ENCODE data around the gene KCNK17. TPM values are rescaled to one million over a fixed set of nuclear protein-coding genes. Genes with fewer than 3 reads are reported as not detected.

The KCNK17 gene
- total RNA-seq, 2 experiments from 2014 or later, result not detected

- intact Hi-C loops (cut with micrococcal nuclease; ENCODE audit: unreplicated experiment), result loop anchor here (5.0 kb wide), 1 partner anchor 547 kb away; no protein-coding TSS in a partner anchor
- H3K79me2 ChIP-seq (ENCODE audit: insufficient read depth, low read depth, low read length), result no peaks in the 10 kb centered on the region
- no peaks in the 10 kb centered on the region for H4K20me1 ChIP-seq (ENCODE audit: insufficient read depth, low read length)
- no peaks in the 10 kb centered on the region for H3K9me2 ChIP-seq (ENCODE audit: insufficient read depth, low read length)
- TF ChIP-seq EZH2phosphoT487 (IDR thresholded peaks at IDR 0.05; ENCODE audit: borderline replicate concordance, low read depth, low read length) (no peak), CTCF (conservative IDR thresholded peaks at IDR 0.05; ENCODE audit: low read length) (no peak)
- ChIA-PET CTCF (ENCODE audit: unreplicated experiment) (interaction anchor here (0.8 kb wide), 1 partner anchor 17 kb away, joined by 3 read pairs; no protein-coding TSS in a partner anchor), POLR2A (no interaction called here)
- DNase-seq (ENCODE audit: low spot score), result no peak
- H3K4me2 ChIP-seq (ENCODE audit: low read length), result no peak overlapping the region
- no peak overlapping the region for H2AFZ ChIP-seq (ENCODE audit: low read length)
- H3K36me3 ChIP-seq (ENCODE audit: insufficient read depth, low read length), result no peaks in the 10 kb centered on the region
- no TSS peak for BruUV-seq (replicated peaks)
- H3K4me3 ChIP-seq (ENCODE audit: low read depth, low read length, poor library complexity, severe bottlenecking), result no peak overlapping the region
- no peaks in the 10 kb centered on the region for H3K9me3 ChIP-seq (ENCODE audit: low read length)
- no peaks in the 10 kb centered on the region for H3K4me1 ChIP-seq (ENCODE audit: insufficient read depth, low read length, poor library complexity, severe bottlenecking)
- no peak overlapping the region for H3K27ac ChIP-seq (ENCODE audit: low read depth, low read length, poor library complexity, severe bottlenecking)
Measured at GRCh38 chr6:39344821-39345280, 30.6 kb upstream of the KCNK17 start.

- ChIA-PET POLR2A (no interaction called here), CTCF (ENCODE audit: unreplicated experiment) (no interaction called here)
- Histone ChIP-seq H3K9me3 (ENCODE audit: low read length) (no peaks in the 10 kb centered on the region), H3K27ac (ENCODE audit: low read depth, low read length, poor library complexity, severe bottlenecking) (no peak overlapping the region), H3K36me3 (ENCODE audit: insufficient read depth, low read length) (no peaks in the 10 kb centered on the region), H3K9me2 (ENCODE audit: insufficient read depth, low read length) (no peaks in the 10 kb centered on the region), H3K4me3 (ENCODE audit: low read depth, low read length, poor library complexity, severe bottlenecking) (no peak overlapping the region), H2AFZ (ENCODE audit: low read length) (no peak overlapping the region), H3K4me2 (ENCODE audit: low read length) (no peak overlapping the region), H3K79me2 (ENCODE audit: insufficient read depth, low read depth, low read length) (no peaks in the 10 kb centered on the region), H4K20me1 (ENCODE audit: insufficient read depth, low read length) (no peaks in the 10 kb centered on the region), H3K4me1 (ENCODE audit: insufficient read depth, low read length, poor library complexity, severe bottlenecking) (no peaks in the 10 kb centered on the region)
- no TSS peak for BruUV-seq (replicated peaks)
- TF ChIP-seq EZH2phosphoT487 (IDR thresholded peaks at IDR 0.05; ENCODE audit: borderline replicate concordance, low read depth, low read length) (no peak), CTCF (conservative IDR thresholded peaks at IDR 0.05; ENCODE audit: low read length) (no peak)
- no peak for DNase-seq (ENCODE audit: low spot score)
- intact Hi-C loops (cut with micrococcal nuclease; ENCODE audit: unreplicated experiment), result no loop called here
Measured at GRCh38 chr6:39343396-39343870, 29.2 kb upstream of the KCNK17 start.

- no peak for DNase-seq (ENCODE audit: low spot score)
- intact Hi-C loops (cut with micrococcal nuclease; ENCODE audit: unreplicated experiment), result no loop called here
- Histone ChIP-seq H3K4me1 (ENCODE audit: insufficient read depth, low read length, poor library complexity, severe bottlenecking) (no peaks in the 10 kb centered on the region), H3K36me3 (ENCODE audit: insufficient read depth, low read length) (no peaks in the 10 kb centered on the region), H3K79me2 (ENCODE audit: insufficient read depth, low read depth, low read length) (no peaks in the 10 kb centered on the region), H3K4me3 (ENCODE audit: low read depth, low read length, poor library complexity, severe bottlenecking) (no peak overlapping the region), H3K27ac (ENCODE audit: low read depth, low read length, poor library complexity, severe bottlenecking) (no peak overlapping the region), H4K20me1 (ENCODE audit: insufficient read depth, low read length) (no peaks in the 10 kb centered on the region), H2AFZ (ENCODE audit: low read length) (no peak overlapping the region), H3K9me3 (ENCODE audit: low read length) (no peaks in the 10 kb centered on the region), H3K9me2 (ENCODE audit: insufficient read depth, low read length) (no peaks in the 10 kb centered on the region), H3K4me2 (ENCODE audit: low read length) (no peak overlapping the region)
- no TSS peak for BruUV-seq (replicated peaks)
- ChIA-PET CTCF (ENCODE audit: unreplicated experiment) (no interaction called here), POLR2A (no interaction called here)
- TF ChIP-seq CTCF (conservative IDR thresholded peaks at IDR 0.05; ENCODE audit: low read length), result no peak
- no peak for TF ChIP-seq EZH2phosphoT487 (IDR thresholded peaks at IDR 0.05; ENCODE audit: borderline replicate concordance, low read depth, low read length)
Measured at GRCh38 chr6:39342692-39343395, 28.6 kb upstream of the KCNK17 start.
